Measurements from ENCODE around the gene CDK15.

- TF ChIP-seq CTCF (IDR thresholded peaks at IDR 0.05; ENCODE audit: low read length) (no peak), EZH2 (IDR thresholded peaks at IDR 0.05; ENCODE audit: borderline replicate concordance, low read length) (no peak)
Observed at GRCh38 chr2:201835066-201835465, 28.7 kb downstream of the CDK15 start.

Data from OCI-LY1 (cell line).